HG02943 (cell line): Measurements from ENCODE around the gene TCF7.

Experiments used
- ATAC-seq: cut with Tn5 transposase; IDR thresholded peaks from one replicate; pipeline ENCODE4 v1.9.1; 2021; ENCODE audit warnings: mild to moderate bottlenecking, low read depth, moderate library complexity; ENCODE audit not compliant: unreplicated experiment

The TCF7 gene

DNA sequence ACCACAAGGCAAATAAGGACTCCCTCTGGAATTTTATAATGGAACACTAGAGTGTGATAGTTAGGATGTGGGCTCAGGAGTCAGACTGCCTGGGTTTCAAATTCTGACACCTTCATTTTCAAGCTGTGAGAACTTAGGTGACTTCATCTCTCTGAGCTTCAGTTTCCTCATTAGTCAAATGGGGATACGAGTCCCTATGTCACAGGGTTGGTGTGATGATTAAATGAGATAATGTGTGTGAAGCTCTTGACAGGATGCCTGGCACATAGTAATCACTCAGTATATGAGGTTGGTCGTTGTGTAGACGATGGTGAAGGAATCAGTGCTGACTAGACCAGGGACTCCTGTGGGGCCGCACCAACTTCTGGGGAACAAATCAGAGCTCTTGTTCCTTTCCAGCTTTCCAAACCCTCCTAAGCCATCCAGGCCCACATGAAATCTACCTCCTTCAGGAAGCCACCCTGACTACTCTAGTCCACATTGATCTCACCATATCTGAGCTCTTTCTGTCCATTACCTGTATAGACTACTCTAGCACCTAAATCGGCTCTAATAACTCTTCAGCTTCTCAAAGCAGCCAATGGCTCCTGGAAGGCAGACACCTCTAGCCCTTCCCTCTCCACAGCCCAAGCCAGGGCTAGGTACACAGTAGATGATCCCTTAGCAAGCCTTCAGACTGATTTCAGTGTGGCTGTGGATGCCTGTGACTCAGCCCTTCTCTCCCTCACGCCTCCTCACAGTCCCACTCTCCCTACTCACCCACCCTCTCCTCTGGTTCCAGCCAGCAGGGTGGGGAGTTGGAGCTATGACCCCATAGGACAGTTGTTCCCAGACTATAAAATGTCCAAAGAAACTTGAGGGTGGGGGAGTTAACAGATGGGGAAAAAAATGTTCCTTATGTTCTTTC is 2.5 kb upstream of the TCF7 start:
- no peak for ATAC-seq

DNA sequence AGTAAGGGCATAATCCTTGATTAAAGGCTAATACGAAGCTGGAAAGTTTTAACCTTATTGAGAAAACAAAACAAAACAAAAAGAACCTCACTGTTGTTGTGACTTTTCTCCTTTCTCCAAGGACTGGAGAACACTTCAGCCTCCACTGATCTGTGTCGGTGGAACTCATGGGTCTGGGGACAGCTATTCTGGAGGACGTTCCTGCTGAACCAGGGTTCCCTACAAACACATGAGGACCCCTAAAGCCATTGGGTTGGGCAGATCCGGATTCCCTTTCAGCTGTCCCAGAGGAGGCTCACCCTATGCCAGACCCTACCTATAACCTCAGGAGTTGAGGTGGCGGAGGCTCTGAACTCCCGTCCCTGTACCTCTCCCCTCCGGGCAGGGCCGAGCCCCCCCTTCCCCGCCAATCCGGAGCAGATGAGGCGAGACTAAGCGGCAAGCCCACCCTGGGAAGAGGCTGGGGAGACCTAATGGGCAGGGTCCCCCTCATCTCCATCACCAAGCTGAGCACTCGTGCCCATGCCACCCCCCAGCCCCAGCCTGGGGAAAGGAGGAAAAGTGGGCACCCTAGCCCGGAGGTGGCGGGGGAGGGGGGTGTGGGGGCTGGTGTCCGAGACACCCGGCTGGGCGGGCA is 1.6 kb upstream of the TCF7 start:
- ATAC-seq, result no peak

DNA sequence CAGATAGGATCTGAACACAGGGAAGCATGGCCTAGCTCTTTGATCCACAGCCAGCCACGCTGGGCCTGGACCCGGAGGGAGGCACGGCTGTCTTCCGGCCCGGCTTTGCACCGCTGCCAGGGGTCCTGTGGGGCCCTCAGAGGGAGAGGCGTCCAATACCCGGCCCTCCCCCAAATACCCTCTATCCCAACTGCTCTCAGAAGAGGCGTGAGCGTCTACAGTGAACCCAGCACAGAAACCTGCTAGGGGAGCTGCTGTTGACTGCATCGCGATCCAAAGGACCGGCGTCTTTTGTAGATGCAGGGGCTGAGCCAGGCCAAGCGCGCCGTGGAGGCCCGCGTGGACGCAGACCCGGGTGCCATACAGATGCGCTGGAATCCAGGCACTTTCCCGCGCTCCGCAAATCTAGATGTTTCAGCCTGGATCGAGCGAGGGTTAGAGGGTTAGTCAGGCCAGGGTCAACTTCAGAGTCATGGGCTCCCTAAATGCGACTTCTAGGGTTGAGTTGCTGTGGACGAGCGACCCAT is 1.1 kb upstream of the TCF7 start:
- ATAC-seq, result no peak

DNA sequence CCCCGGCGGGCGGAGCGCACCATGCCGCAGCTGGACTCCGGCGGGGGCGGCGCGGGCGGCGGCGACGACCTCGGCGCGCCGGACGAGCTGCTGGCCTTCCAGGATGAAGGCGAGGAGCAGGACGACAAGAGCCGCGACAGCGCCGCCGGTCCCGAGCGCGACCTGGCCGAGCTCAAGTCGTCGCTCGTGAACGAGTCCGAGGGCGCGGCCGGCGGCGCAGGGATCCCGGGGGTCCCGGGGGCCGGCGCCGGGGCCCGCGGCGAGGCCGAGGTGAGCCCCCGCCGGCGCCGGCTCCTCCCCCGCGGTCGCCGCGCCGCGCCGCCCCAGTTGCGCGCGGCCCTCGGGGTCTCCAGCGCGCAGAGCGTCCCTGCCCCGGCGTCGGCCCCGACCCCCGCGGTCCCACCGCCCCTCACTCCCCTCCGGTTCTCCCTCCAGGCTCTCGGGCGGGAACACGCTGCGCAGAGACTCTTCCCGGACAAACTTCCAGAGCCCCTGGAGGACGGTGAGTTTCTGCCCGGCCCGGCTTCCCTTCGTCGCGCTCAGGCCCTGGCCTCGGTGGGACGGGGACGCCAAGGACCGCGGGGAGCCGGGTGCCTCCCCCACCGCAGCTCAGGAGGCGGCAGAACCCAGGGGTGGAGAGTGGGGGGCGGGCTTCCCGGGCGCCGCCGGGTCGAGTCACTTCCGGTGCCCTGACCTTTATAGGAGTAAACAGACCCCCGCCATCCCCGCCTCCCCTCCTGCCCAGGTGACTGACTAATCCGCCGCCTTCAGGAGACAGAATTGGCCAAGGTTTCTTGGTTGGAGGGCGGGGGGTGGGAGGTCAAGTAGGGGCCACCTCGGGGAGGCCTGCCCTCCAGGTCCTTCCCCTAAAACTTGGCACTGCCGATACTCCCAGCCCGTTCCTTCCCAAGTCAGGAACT is 665 bp downstream of the TCF7 start:
- peak; percentile 9 for ATAC-seq

DNA sequence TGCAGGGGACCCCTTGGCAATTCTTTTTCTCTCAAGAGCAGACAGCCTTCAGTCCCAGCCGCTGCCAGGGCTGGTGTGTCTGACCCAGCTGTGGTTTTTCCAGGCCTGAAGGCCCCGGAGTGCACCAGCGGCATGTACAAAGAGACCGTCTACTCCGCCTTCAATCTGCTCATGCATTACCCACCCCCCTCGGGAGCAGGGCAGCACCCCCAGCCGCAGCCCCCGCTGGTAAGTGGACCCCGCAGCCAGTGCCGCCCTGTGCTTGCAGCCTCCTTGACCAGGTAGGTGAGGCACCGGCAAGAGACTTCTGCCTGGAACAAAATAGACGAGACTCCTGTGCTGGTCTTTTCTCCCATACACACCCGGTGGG is 1.3 kb downstream of the TCF7 start:
- no peak for ATAC-seq

DNA sequence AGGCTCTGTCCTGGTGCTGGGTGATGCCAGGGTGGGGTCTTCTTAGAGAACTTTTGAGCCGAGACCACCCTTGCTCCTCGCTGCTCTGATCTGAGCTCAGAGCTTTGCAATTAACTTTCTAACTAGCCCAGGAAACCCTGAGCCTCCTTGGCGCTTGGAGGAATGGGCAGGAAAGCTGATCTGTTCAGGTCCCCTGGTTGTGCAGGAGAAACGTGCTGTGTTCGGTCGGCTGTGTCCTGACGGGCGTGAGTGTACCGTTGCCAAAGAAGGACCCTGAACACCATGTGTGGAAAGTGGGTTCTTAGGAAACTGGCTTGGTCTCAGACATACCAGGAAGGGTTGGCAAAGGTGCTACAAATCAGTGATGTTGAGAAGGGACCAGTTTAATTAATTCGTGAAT is 1.8 kb downstream of the TCF7 start:
- no peak for ATAC-seq

DNA sequence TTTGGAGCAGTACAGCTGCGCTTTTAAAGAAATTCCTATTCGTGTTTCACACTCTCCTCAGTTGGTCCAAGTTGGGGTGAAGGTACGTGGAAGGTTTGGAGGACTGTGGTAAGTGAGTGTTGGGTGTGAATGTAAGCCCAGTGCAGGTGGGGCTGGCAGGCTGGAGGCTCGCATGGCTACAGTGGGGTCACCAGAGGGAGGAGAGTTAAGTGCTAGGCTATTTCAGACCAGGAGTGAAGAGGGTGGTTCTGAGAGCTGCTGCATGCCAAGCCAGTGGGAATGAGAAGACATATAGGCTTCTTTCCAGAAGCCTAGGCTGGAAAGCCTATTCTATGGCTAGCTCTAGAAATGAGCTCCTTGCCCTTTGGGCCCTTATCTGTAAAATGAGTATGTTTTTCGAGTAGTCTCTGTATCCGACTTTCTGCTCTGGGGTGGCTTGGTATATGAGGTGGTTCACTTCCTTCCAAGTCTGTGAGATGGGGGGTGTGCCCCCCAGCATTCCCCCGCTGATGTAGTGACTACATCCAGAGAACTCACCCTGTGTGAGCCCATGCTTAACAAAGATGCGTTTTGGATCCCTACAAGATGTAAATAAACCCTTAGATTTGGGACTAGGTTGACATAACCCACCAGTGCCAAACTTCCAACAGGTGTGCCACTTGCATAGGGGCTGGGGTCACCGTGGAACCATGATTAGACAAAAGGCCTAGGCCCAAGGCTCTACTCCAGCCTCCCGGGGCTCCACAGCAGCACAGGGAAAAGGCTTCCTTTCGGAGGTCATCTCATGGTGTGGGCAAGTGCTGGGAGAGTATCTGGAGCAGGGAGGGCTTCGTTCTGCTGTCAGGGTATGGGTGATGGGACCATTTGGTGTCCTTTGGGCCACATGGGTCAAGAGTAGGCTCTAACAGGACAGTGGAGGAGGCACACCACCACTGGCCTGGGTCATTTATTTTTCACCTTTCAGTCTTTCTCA is 2.6 kb downstream of the TCF7 start:
- no peak for ATAC-seq

DNA sequence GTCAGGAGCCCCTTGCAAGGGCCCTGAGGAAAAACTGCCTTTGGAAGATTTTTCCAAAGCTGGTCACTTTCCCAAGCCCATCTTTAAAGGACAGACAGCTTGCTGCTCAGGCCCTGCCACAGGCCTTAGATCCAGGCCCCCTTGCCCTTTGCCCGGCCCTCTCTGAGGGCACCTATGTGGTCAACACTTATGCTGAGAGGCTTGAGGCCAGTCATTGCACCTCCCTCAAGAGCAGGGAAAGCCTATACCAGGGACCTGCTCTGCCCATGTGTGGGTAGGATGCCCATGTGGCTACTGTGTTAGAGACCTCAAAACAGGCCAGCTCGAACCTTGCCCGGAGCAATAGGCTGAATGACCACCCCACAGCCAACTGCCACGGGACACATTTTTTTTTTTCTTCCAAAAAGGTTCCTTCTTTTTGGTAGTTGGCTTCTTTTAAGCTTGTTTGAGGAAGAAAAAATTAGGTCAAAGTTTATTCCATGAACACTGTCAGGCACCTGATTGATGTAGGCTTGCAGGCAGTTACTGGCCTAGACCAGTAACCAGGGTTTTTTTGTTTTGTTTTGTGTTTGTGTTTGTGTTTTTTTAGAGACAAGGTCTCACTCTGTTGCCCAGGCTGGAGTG is 3.8 kb downstream of the TCF7 start:
- no peak for ATAC-seq

DNA sequence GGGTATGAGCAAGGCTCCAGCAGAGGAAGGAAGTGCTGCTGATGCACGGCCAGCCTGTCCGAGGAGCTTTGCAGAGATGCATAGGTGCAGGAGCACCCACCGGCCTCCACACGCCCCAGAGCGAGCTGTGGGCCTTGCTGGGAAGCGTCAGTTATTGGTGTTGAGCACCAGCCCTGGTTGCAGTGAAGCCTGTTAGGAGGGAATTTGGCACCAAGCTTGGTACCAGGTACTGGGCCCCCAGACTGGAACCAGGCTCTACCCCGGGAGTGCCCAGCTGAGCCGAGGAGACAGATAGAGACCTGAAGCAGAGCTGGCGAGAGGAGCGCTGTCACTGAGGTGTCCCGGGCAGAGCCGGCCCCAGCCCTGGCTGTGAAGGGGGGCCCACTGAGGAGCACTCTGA is 5.2 kb downstream of the TCF7 start:
- ATAC-seq, result no peak

DNA sequence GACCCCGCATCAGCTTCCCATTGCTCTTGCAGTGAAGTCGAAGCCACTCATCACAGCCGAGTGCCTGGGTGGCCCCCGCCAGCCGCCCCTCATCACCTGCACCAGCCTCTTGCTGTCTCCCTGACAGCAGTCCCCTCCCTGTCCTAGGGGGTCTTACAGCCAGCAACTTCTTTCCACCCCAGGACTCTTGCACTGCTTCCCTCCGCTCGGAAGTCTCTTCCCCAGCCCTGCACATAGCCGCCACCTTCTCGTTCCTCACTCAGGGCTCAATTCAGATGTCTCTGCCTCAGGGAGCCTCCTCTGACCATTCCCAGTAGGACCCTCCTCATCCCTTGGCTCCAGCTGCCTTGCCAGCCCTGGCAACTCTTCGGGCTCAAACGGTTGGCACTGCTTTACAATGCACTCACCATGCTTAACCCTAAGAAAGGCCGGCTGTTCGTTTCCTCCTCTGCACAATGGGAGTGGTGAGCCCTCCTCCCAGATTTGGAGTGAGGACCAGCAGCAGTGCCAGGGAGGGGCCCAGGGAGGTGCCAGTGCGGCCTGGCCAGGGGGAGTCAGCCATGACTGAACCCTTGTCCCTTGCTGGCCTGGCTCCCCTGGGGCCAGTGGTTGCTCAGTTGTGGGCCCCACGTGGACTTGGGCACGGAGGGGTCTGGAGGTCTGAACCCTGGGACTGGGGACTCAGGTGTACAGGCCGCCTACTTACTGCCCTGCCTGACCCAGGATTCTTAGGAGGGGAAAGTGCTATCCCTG is 6.1 kb downstream of the TCF7 start:
- no peak for ATAC-seq

DNA sequence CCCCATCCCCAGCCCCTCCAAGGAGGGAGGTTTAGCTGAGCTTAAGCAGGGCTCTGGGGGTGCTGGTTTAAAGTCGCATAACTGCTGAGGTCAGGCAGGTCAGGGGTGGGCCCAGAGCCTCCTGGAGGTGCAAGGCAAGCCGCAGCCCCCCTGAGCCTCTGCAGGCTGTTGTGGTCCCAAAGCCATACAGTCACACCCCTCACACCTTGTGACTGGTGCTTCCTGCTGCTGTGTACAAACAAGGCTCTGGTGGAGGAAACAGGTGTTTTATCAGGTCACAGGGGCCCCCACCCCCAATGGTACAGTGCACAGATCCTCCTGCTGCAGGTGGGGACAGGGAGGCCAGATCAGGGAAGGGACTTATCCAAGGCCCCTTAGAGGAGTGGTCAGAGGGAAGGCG is 8.0 kb downstream of the TCF7 start:
- ATAC-seq, result no peak

DNA sequence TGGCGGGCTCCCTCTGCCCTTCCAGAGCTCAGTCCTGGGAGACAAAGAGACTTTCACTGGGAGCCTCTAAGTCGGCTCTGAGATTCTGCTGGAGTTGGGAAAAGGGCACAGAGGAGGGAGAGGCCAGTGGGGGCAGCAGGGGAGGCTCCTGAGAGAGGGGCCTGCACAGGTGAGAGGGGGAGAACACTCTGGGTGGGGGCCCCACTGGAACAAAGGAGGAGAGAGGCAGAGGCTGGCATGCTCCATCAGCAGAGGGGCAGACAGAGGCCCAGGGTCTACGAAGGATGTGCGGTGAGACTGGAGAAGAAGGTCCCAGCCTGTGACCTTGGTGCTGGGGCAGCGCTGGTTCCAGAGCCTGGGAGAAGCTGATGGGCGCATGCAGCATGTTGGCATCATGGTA is 8.9 kb downstream of the TCF7 start:
- no peak for ATAC-seq

DNA sequence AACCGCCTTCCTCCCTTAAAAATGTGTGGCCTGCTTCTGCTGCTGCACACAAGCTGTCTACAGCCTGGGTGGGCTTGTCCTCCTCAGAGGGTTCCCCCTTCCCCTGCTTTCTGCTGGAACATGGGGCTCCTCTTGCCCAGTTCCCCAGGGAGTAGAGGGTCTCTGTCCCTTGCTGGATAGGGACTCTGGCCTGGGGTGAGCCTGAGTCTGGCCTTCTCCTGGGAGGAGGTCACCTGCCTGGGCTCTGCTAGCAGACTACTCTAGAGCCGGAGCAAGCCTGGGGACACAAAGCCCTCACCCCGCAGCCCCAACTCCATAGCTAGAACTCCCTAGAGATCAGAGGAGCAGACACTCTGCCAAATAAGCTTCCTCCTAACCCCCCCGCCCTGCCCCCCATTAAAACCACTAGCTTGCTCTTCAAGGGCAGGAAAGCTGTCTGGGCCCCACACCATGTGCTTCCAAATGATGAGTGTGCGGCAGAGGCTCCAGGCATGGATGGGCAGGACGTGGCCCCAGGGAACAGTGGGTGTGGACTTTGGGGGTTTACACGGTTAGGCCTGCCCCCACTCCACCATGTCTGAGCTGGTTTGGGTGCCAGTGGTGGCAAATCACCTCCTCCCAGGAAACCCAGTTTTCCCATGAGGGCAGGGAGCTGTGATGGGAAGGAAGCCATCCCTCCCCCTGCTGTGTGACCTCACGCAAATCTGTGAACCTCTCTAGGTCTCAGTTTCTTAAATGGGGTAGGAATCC is 10.0 kb downstream of the TCF7 start:
- ATAC-seq, result no peak

DNA sequence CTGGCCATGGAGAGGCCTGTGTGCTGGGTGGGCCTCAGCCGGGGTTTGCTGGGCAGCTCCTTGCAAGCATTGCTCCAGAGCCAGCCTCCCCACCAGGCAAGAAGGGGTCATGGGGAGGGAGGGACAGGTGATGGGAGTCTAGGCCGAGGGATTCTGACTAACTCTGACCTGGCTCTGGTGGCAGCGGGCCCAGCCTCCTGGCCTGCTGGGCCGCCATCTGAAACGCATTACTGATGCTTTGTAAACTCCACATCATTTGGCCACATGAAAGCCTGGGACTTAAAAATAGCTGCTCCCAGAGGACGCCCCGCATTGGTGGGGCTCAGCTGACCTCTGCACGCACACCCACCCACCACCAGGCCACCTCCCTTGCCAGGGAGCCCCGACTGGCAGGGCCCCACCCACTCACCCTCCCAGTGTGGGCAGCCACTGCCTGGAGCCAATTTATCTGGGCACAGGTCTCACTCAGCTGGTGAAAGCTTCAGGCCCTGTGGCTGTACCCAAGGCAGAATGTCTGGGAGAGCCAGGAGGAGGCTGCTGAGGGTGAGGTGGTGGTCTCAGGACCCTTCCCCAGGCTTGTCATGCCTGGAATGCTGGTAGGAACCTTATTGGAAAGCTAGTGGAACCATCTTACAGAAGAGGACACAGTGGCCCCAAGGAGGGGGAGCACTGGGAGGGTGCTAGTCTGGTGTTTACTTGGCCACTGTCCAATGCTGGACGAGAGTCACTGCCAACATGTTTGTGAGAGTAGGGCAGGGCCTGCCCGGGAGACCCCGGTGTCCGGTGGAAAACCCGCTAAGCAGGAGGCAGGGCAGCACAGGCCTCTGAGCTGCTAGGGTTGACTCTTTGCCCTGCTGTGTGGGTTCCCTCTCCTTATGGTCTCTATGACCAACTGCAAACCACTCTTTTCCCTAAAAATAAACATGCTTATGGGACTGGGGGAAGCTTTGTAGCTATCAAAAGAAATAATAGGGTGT is 10.8 kb downstream of the TCF7 start:
- ATAC-seq, result no peak

DNA sequence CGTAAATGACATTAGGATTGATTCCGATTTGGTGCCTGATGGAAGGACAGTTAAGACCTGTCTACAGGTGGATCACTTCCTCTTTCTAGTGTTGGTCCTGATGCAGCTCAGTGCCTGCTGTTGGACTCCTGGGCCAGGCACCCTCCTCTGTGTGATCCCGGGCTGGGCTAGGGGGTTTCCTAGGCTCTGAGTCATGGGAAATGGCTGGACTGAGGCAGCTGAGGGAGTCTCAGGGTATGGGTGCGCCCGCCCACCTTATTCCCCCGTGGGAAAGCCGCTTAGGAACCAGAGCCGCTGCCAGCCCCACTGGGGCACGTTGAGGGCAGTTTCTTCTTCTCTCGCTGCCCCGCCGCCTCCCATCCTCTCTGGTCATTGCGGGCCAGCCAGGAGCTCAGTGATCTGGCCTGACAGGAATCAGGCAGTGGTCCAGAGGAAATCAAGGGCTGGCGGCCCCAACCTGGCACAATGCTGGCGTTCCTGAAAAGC is 12.9 kb downstream of the TCF7 start:
- no peak for ATAC-seq

DNA sequence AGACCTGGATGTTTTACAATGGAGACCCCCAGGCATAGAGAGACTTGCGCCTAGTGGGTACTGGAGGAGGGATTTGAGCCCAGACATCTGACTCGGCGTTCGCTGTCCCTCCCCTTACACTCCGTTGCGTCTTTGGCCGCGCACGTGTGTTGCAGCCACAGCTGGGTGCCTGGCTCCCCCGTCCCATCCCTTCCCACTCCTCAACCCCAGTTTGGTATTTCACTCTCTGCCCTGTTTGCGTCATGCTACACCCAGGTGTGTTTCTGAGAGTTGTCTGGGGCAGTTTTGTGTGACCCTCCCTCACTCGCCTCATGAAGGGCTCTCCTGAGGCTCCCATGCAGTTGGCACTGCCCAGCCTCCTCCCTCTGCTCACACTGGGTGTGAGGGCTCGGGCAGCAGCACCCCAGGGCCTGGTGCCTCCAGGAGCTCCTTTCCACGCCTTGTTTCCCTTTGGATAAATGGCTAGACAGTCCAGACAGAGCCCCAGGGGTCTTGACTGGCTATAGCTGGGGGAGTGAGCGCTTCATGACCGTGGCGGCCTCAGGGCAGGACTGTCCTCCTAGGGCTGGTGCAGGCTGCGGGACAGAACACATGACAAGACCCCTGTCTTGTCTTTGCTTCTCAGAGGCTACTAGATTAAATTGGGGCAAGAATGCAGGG is 13.6 kb downstream of the TCF7 start:
- no peak for ATAC-seq
